Mesendoderm (in vitro differentiated cells): Measurements from ENCODE around the gene LNP1.

ENCODE experiments used
- DNase-seq: peaks from one replicate; pipeline ENCODE4 v3.0.0; 2013
- H2AK5ac ChIP-seq: 2 replicates; pipeline ENCODE4 v1.6.1; 2013; ENCODE audit warnings: low read length, inconsistent platforms
- H2BK120ac ChIP-seq: 2 replicates; pipeline ENCODE4 v1.6.1; 2013; ENCODE audit warnings: low read depth, mild to moderate bottlenecking, low read length, moderate library complexity, mixed read lengths
- H2BK15ac ChIP-seq: replicated peaks from 2 replicates; pipeline ENCODE4 v1.6.1; 2013; ENCODE audit warnings: low read depth, mild to moderate bottlenecking, moderate library complexity
- H2BK5ac ChIP-seq: 2 replicates; pipeline ENCODE4 v1.6.1; 2013; ENCODE audit warnings: low read length, inconsistent platforms
- H3K18ac ChIP-seq: 2 replicates; pipeline ENCODE4 v1.6.1; 2013; ENCODE audit warnings: mild to moderate bottlenecking, low read length, mixed read lengths
- H3K23ac ChIP-seq: one replicate; pipeline ENCODE4 v1.6.1; 2013; ENCODE audit warnings: low read length
- H3K27ac ChIP-seq: 2 replicates; pipeline ENCODE4 v1.5.1; 2013; ENCODE audit warnings: low read depth, mild to moderate bottlenecking, inconsistent platforms, low read length, moderate library complexity
- H3K27me3 ChIP-seq: 2 replicates; pipeline ENCODE4 v1.6.1; 2013; ENCODE audit warnings: low read length, control low read depth, mild to moderate bottlenecking, inconsistent platforms; ENCODE audit not compliant: insufficient read depth, poor library complexity
- H3K36me3 ChIP-seq: 2 replicates; pipeline ENCODE4 v1.6.1; 2013; ENCODE audit warnings: low read length, inconsistent platforms; ENCODE audit not compliant: control insufficient read depth, insufficient read depth
- H3K4ac ChIP-seq: one replicate; pipeline ENCODE4 v1.6.1; 2013; ENCODE audit warnings: low read depth, mild to moderate bottlenecking, low read length, moderate library complexity
- H3K4me1 ChIP-seq: 2 replicates; pipeline ENCODE4 v1.6.1; 2013; ENCODE audit warnings: low read depth, low read length, inconsistent platforms; ENCODE audit not compliant: control insufficient read depth
- H3K4me2 ChIP-seq: 2 replicates; pipeline ENCODE4 v1.6.1; 2013; ENCODE audit warnings: low read length
- H3K4me3 ChIP-seq: 2 replicates; pipeline ENCODE4 v1.5.1; 2013; ENCODE audit warnings: mild to moderate bottlenecking, low read length
- H3K56ac ChIP-seq: one replicate; pipeline ENCODE4 v1.6.1; 2013; ENCODE audit warnings: low read length
- H3K79me1 ChIP-seq: 2 replicates; pipeline ENCODE4 v1.6.1; 2013; ENCODE audit warnings: low read length, inconsistent platforms
- H3K79me2 ChIP-seq: 2 replicates; pipeline ENCODE4 v1.6.1; 2013; ENCODE audit warnings: mild to moderate bottlenecking, low read length; ENCODE audit not compliant: control insufficient read depth, insufficient read depth
- H3K9ac ChIP-seq: 2 replicates; pipeline ENCODE4 v1.6.1; 2013; ENCODE audit warnings: low read length, inconsistent platforms
- H4K5ac ChIP-seq: one replicate; pipeline ENCODE4 v1.6.1; 2013; ENCODE audit warnings: low read length
- H4K8ac ChIP-seq: one replicate; pipeline ENCODE4 v1.6.1; 2013; ENCODE audit warnings: low read depth, mild to moderate bottlenecking, control low read depth, low read length, moderate library complexity
- WGBS: extraction: QIAGEN DNeasy Blood & Tissue Kit; methylation state at CpG from one replicate; pipeline ENCODE4 v1.1.7; 2013; ENCODE audit warnings: low lambda C conversion rate, missing lambda C conversion rate; ENCODE audit not compliant: insufficient coverage; ENCODE audit errors: extremely low coverage; 5-methylcytosine and 5-hydroxymethylcytosine counted together

LNP1 gene

GRCh38 chr3:100416863-100417262, 15.5 kb downstream of the LNP1 start:
- no peak overlapping the region for H3K27ac ChIP-seq
- H3K36me3 ChIP-seq = no peaks in the 10 kb centered on the region
- no peak overlapping the region for H2AK5ac ChIP-seq
- no peaks in the 10 kb centered on the region for H3K79me2 ChIP-seq
- H3K18ac ChIP-seq = no peak overlapping the region
- H3K27me3 ChIP-seq = no peaks in the 10 kb centered on the region
- H4K5ac ChIP-seq = no peak overlapping the region
- DNase-seq = no peak
- no peak overlapping the region for H3K4me3 ChIP-seq
- H3K56ac ChIP-seq = no peak overlapping the region
- H4K8ac ChIP-seq = no peak overlapping the region
- no CpG with 5 or more reads among the region's 1 CpG for WGBS
- no peak overlapping the region for H3K9ac ChIP-seq
- H3K4me2 ChIP-seq = no peak overlapping the region
- no peak overlapping the region for H2BK5ac ChIP-seq
- H3K79me1 ChIP-seq = no peaks in the 10 kb centered on the region
- no peak overlapping the region for H3K4ac ChIP-seq
- no peak overlapping the region for H3K23ac ChIP-seq
- no peaks in the 10 kb centered on the region for H3K4me1 ChIP-seq
- no peak overlapping the region for H2BK15ac ChIP-seq
- H2BK120ac ChIP-seq = no peak overlapping the region

- H3K56ac ChIP-seq = no peak overlapping the region
- no peak overlapping the region for H3K4me2 ChIP-seq
- no peak overlapping the region for H3K27ac ChIP-seq
- H3K79me1 ChIP-seq = no peaks in the 10 kb centered on the region
- no peak overlapping the region for H4K8ac ChIP-seq
- no peak overlapping the region for H2BK120ac ChIP-seq
- no peak overlapping the region for H3K9ac ChIP-seq
- H3K79me2 ChIP-seq = no peaks in the 10 kb centered on the region
- H2BK15ac ChIP-seq = no peak overlapping the region
- H3K4me3 ChIP-seq = no peak overlapping the region
- H3K36me3 ChIP-seq = no peaks in the 10 kb centered on the region
- no peaks in the 10 kb centered on the region for H3K4me1 ChIP-seq
- no peak overlapping the region for H3K23ac ChIP-seq
- H3K27me3 ChIP-seq = no peaks in the 10 kb centered on the region
- no CpG with 5 or more reads among the region's 1 CpG for WGBS
- no peak overlapping the region for H3K18ac ChIP-seq
- H2AK5ac ChIP-seq = no peak overlapping the region
- H3K4ac ChIP-seq = no peak overlapping the region
- no peak overlapping the region for H2BK5ac ChIP-seq
- H4K5ac ChIP-seq = no peak overlapping the region
- no peak for DNase-seq
These were observed 18.1 kb downstream of the LNP1 start for GRCh38 chr3:100419406-100419805.

GRCh38 chr3:100420885-100421284, 19.5 kb downstream of the LNP1 start:
- Histone ChIP-seq H3K79me2 (no peaks in the 10 kb centered on the region), H3K18ac (no peak overlapping the region), H2BK5ac (no peak overlapping the region), H3K4me2 (no peak overlapping the region), H4K8ac (no peak overlapping the region), H3K79me1 (no peaks in the 10 kb centered on the region), H2BK120ac (no peak overlapping the region), H3K9ac (no peak overlapping the region), H3K27ac (no peak overlapping the region), H4K5ac (no peak overlapping the region), H3K27me3 (no peaks in the 10 kb centered on the region), H3K23ac (no peak overlapping the region), H3K56ac (no peak overlapping the region), H3K4me3 (no peak overlapping the region), H3K4ac (no peak overlapping the region), H3K4me1 (no peaks in the 10 kb centered on the region), H3K36me3 (no peaks in the 10 kb centered on the region), H2BK15ac (no peak overlapping the region), H2AK5ac (no peak overlapping the region)
- DNase-seq = no peak
- WGBS = no CpG with 5 or more reads among the region's 2 CpGs

- H3K23ac ChIP-seq = no peak overlapping the region
- H3K36me3 ChIP-seq = no peaks in the 10 kb centered on the region
- no peak overlapping the region for H2BK120ac ChIP-seq
- H3K4me1 ChIP-seq = no peaks in the 10 kb centered on the region
- H3K79me1 ChIP-seq = no peaks in the 10 kb centered on the region
- H3K18ac ChIP-seq = no peak overlapping the region
- H3K9ac ChIP-seq = no peak overlapping the region
- H3K27me3 ChIP-seq = no peaks in the 10 kb centered on the region
- H2AK5ac ChIP-seq = no peak overlapping the region
- no peak overlapping the region for H2BK5ac ChIP-seq
- H3K79me2 ChIP-seq = no peaks in the 10 kb centered on the region
- H3K4me2 ChIP-seq = no peak overlapping the region
- H4K5ac ChIP-seq = no peak overlapping the region
- H3K56ac ChIP-seq = no peak overlapping the region
- DNase-seq = no peak
- no peak overlapping the region for H3K4me3 ChIP-seq
- no peak overlapping the region for H3K27ac ChIP-seq
- no CpG with 5 or more reads among the region's 5 CpGs for WGBS
- no peak overlapping the region for H2BK15ac ChIP-seq
- no peak overlapping the region for H4K8ac ChIP-seq
- no peak overlapping the region for H3K4ac ChIP-seq
These were observed 22.3 kb downstream of the LNP1 start for GRCh38 chr3:100423611-100424010.

GRCh38 chr3:100424261-100424660, 22.9 kb downstream of the LNP1 start:
- no peak overlapping the region for H2AK5ac ChIP-seq

GRCh38 chr3:100425316-100425715, 24.0 kb downstream of the LNP1 start:
- no peak for DNase-seq
- no CpG with 5 or more reads among the region's 1 CpG for WGBS
- Histone ChIP-seq H3K27ac (no peak overlapping the region), H4K5ac (no peak overlapping the region), H3K56ac (no peak overlapping the region), H2BK15ac (no peak overlapping the region), H2BK120ac (no peak overlapping the region), H3K4me2 (no peak overlapping the region), H3K23ac (no peak overlapping the region), H4K8ac (no peak overlapping the region), H3K79me1 (no peaks in the 10 kb centered on the region), H2AK5ac (no peak overlapping the region), H2BK5ac (no peak overlapping the region), H3K4me1 (peaks cover 2% of the 10 kb centered on the region), H3K79me2 (no peaks in the 10 kb centered on the region), H3K4me3 (no peak overlapping the region), H3K27me3 (no peaks in the 10 kb centered on the region), H3K4ac (no peak overlapping the region), H3K9ac (no peak overlapping the region), H3K36me3 (no peaks in the 10 kb centered on the region), H3K18ac (no peak overlapping the region)

More at GRCh38 chr3:100424261-100424660, 22.9 kb downstream of the LNP1 start:
- Histone ChIP-seq H3K23ac (no peak overlapping the region), H3K27ac (no peak overlapping the region), H3K4me1 (no peaks in the 10 kb centered on the region), H4K5ac (no peak overlapping the region), H3K56ac (no peak overlapping the region), H3K4me2 (no peak overlapping the region), H3K9ac (no peak overlapping the region), H3K79me1 (no peaks in the 10 kb centered on the region), H3K79me2 (no peaks in the 10 kb centered on the region), H3K36me3 (no peaks in the 10 kb centered on the region), H2BK120ac (no peak overlapping the region), H4K8ac (no peak overlapping the region), H3K4me3 (no peak overlapping the region), H3K18ac (no peak overlapping the region), H3K27me3 (no peaks in the 10 kb centered on the region), H3K4ac (no peak overlapping the region), H2BK5ac (no peak overlapping the region), H2BK15ac (no peak overlapping the region)
- no peak for DNase-seq
- no CpG with 5 or more reads among the region's 2 CpGs for WGBS
